Measurements from ENCODE around the gene C1orf74.

Gene C1orf74

DNA sequence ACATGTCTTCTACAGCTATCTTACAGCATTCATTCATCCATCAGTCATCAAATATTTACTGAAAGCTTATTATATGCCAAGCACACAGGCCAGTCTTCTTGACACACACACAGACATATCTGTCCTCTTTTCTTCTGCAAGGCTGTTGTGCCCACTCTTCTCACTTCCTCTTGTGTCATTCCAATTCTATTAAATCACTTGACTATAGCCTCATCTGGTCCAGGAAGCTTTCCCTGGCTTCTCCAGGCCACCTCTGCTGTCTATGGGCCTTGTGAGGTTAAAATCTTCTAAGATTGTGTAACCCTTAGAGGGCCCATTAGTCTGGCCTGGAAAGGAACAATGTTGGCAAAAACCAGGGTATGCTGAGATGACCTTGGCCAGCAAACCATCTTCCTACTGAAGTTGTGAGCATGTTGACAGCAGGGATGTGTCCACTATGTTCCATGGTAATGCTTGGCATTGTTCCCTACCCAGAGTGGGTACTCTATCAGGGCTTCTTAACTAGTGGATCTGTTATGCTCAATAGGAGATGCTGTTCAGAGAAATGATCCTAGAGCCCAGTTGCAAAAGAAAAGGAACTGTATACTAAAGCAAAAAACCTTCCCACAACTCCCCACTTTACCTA, 23.2 kb downstream of the C1orf74 start:
- DNase-seq = no peak
- H2AK5ac ChIP-seq (ENCODE audit: low read length, severe bottlenecking) = no peak overlapping the region
- no peak overlapping the region for H2BK12ac ChIP-seq (ENCODE audit: low read length in 2 of 2)
- no peak overlapping the region for H3K14ac ChIP-seq (ENCODE audit: low read length in 2 of 2)
- H3K9me3 ChIP-seq (ENCODE audit: control insufficient read depth, low read length) = no peaks in the 10 kb centered on the region
- H4K8ac ChIP-seq (ENCODE audit: low read length) = no peak overlapping the region
- no peaks in the 10 kb centered on the region for H3K4me1 ChIP-seq (ENCODE audit: control insufficient read depth, insufficient read depth, low read depth, low read length)
- H3K4me2 ChIP-seq (ENCODE audit: low read length, poor library complexity, severe bottlenecking) = no peak overlapping the region
- H3K79me1 ChIP-seq (replicated peaks; ENCODE audit: low read length, poor library complexity, severe bottlenecking) = no peaks in the 10 kb centered on the region
- no peak overlapping the region for H3K4ac ChIP-seq (ENCODE audit: low read depth in 1 of 2, low read length in 2 of 2)
- H3K27me3 ChIP-seq (ENCODE audit: control insufficient read depth in 1 of 2, insufficient read depth in 1 of 2, low read length in 2 of 2) = peaks cover 17% of the 10 kb centered on the region in 2 experiments
- H3K27ac ChIP-seq (ENCODE audit: low read length, poor library complexity, severe bottlenecking) = no peak overlapping the region
- no peak overlapping the region for H4K91ac ChIP-seq (ENCODE audit: low read length)
- H2BK120ac ChIP-seq (ENCODE audit: low read depth, low read length) = no peak overlapping the region
- H2AFZ ChIP-seq (ENCODE audit: low read depth, low read length) = no peak overlapping the region
- H3K18ac ChIP-seq (ENCODE audit: low read depth in 1 of 2, low read length in 2 of 2) = no peak overlapping the region
- no peak overlapping the region for H3K23ac ChIP-seq (ENCODE audit: low read length in 2 of 2)
- H2BK5ac ChIP-seq (ENCODE audit: low read depth, low read length, poor library complexity, severe bottlenecking) = no peak overlapping the region
- H3K9ac ChIP-seq (ENCODE audit: low read length) = no peak overlapping the region
- no peak overlapping the region for H2BK15ac ChIP-seq (ENCODE audit: low read depth, poor library complexity, severe bottlenecking)
- no peak overlapping the region for H3K4me3 ChIP-seq (ENCODE audit: insufficient read depth in 1 of 2, low read depth in 1 of 2, low read length in 2 of 2)
- no peaks in the 10 kb centered on the region for H3K36me3 ChIP-seq (ENCODE audit: control insufficient read depth in 1 of 2, insufficient read depth in 2 of 2, low read depth in 1 of 2, low read length in 2 of 2)

DNA sequence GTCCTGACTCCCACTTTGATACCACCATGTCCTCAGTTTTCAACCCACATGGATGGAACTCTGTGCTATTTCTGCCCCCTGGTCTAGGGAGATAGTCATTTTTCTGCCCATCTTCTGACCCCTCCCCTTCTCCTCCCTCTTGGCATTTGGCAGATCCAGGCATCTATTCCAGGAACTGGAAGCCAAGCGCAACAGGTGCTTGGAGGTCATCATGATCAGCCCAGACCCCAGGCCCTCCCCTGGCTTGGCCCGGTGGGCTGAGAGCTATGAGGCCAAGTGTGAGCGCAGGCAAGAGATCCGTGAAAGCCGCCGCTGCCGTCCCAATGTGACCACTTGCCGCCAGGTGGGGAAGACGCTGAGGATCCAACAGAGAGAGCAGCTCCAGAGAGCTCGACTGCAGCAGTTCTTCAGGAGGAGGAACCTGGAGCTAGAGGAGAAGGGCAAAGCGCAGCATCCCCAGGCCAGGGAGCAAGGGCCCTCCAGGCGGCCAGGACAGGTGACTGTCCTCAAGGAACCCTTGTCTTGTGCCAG, 24.5 kb downstream of the C1orf74 start:
- Histone ChIP-seq H2AK5ac (ENCODE audit: low read length, severe bottlenecking) (no peak overlapping the region), H3K4ac (ENCODE audit: low read depth in 1 of 2, low read length in 2 of 2) (no peak overlapping the region)

DNA sequence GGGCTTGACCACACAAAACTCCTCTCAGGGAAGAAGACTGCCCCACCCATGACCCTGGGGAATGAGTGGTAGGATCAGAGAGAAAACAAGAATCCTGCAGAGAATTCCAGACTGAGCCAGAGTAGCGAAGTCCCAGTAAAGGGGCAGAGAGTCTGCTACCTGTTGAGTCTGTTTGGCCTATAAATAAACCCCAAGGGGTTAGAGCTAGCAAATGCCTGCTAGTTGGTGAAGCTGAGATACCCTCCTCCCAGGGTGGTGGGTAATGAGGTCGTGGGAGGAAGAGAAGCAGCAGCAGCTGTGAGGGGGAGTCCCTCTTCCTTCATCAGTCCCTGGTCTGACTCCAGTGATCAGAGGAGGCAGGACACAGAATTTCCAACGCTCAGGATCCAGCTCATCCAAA, 26.0 kb downstream of the C1orf74 start:
- Histone ChIP-seq H2BK120ac (ENCODE audit: low read depth, low read length) (no peak overlapping the region), H3K9ac (ENCODE audit: low read length) (no peak overlapping the region), H3K23ac (ENCODE audit: low read length in 2 of 2) (no peak overlapping the region), H2AFZ (ENCODE audit: low read depth, low read length) (no peak overlapping the region), H2AK5ac (ENCODE audit: low read length, severe bottlenecking) (no peak overlapping the region), H3K36me3 (ENCODE audit: control insufficient read depth in 1 of 2, insufficient read depth in 2 of 2, low read depth in 1 of 2, low read length in 2 of 2) (no peaks in the 10 kb centered on the region), H3K18ac (ENCODE audit: low read depth in 1 of 2, low read length in 2 of 2) (no peak overlapping the region), H4K8ac (ENCODE audit: low read length) (no peak overlapping the region), H2BK12ac (ENCODE audit: low read length in 2 of 2) (no peak overlapping the region), H3K4me2 (ENCODE audit: low read length, poor library complexity, severe bottlenecking) (no peak overlapping the region), H3K4ac (ENCODE audit: low read depth in 1 of 2, low read length in 2 of 2) (no peak overlapping the region), H3K79me1 (replicated peaks; ENCODE audit: low read length, poor library complexity, severe bottlenecking) (no peaks in the 10 kb centered on the region), H3K9me3 (ENCODE audit: control insufficient read depth, low read length) (no peaks in the 10 kb centered on the region), H2BK5ac (ENCODE audit: low read depth, low read length, poor library complexity, severe bottlenecking) (no peak overlapping the region), H3K27me3 (ENCODE audit: control insufficient read depth in 1 of 2, insufficient read depth in 1 of 2, low read length in 2 of 2) (peaks cover 17 to 20% of the 10 kb centered on the region in 2 experiments), H3K14ac (ENCODE audit: low read length in 2 of 2) (no peak overlapping the region), H3K4me3 (ENCODE audit: insufficient read depth in 1 of 2, low read depth in 1 of 2, low read length in 2 of 2) (no peak overlapping the region), H4K91ac (ENCODE audit: low read length) (no peak overlapping the region), H2BK15ac (ENCODE audit: low read depth, poor library complexity, severe bottlenecking) (no peak overlapping the region), H3K4me1 (ENCODE audit: control insufficient read depth, insufficient read depth, low read depth, low read length) (no peaks in the 10 kb centered on the region), H3K27ac (ENCODE audit: low read length, poor library complexity, severe bottlenecking) (no peak overlapping the region)
- no peak for DNase-seq
- 24% methylated on average over 2 of the region's 3 CpGs for WGBS

More for the DNA sequence above, 24.5 kb downstream of the C1orf74 start:
- Histone ChIP-seq H3K23ac (ENCODE audit: low read length in 2 of 2) (no peak overlapping the region), H2AFZ (ENCODE audit: low read depth, low read length) (no peak overlapping the region), H2BK15ac (ENCODE audit: low read depth, poor library complexity, severe bottlenecking) (no peak overlapping the region), H3K4me3 (ENCODE audit: insufficient read depth in 1 of 2, low read depth in 1 of 2, low read length in 2 of 2) (no peak overlapping the region), H3K4me1 (ENCODE audit: control insufficient read depth, insufficient read depth, low read depth, low read length) (no peaks in the 10 kb centered on the region), H3K9ac (ENCODE audit: low read length) (no peak overlapping the region), H3K18ac (ENCODE audit: low read depth in 1 of 2, low read length in 2 of 2) (no peak overlapping the region), H3K9me3 (ENCODE audit: control insufficient read depth, low read length) (no peaks in the 10 kb centered on the region), H3K36me3 (ENCODE audit: control insufficient read depth in 1 of 2, insufficient read depth in 2 of 2, low read depth in 1 of 2, low read length in 2 of 2) (no peaks in the 10 kb centered on the region), H4K8ac (ENCODE audit: low read length) (no peak overlapping the region), H2BK120ac (ENCODE audit: low read depth, low read length) (no peak overlapping the region), H3K27ac (ENCODE audit: low read length, poor library complexity, severe bottlenecking) (no peak overlapping the region), H3K79me1 (replicated peaks; ENCODE audit: low read length, poor library complexity, severe bottlenecking) (no peaks in the 10 kb centered on the region), H2BK12ac (ENCODE audit: low read length in 2 of 2) (no peak overlapping the region), H2BK5ac (ENCODE audit: low read depth, low read length, poor library complexity, severe bottlenecking) (no peak overlapping the region), H4K91ac (ENCODE audit: low read length) (no peak overlapping the region), H3K14ac (ENCODE audit: low read length in 2 of 2) (no peak overlapping the region), H3K4me2 (ENCODE audit: low read length, poor library complexity, severe bottlenecking) (no peak overlapping the region), H3K27me3 (ENCODE audit: control insufficient read depth in 1 of 2, insufficient read depth in 1 of 2, low read length in 2 of 2) (peaks cover 17 to 20% of the 10 kb centered on the region in 2 experiments)
- DNase-seq = no peak
- 87% methylated on average over 12 of the region's 12 CpGs for WGBS

DNA sequence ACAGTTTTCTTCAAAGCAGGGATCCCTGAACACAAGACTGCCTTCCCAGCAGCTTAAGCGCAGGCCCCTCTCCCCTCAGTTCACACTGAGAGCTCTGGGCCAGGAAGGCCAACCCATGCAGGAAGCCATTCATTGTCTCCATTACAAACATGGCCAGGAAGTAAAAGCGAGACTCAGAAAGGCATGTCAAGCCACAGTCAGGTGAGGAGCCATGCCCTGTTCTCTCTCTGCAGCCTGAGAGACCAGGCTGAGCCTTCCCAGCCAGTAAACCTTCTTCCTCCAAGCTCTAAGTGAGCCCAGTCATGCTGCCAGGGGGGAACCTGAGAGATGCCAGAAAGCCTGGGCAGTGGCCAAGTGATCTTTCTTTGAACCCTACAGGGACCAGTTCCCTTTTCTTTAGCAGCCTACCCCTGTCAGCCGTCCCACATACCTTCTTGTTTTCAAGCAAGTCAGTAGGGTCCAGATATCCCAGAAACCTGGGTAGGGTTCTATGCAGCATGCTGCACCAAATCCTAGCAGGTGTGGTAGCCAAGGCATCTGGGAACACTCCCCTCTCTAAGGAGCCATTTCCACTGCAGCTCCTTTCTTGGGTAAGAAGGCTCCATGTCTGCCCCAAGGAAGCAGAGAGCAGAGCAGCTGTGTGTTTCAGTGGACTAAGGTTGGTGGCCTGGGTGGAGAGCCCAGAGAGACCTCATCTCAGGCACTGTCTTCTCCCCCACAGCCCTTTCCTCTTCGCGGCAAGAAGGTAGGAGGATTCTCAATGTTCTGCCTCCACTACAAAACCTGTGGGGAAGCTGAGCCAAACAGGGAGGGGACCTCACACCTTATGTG, 27.5 kb downstream of the C1orf74 start:
- Histone ChIP-seq H3K79me1 (replicated peaks; ENCODE audit: low read length, poor library complexity, severe bottlenecking) (no peaks in the 10 kb centered on the region), H2BK5ac (ENCODE audit: low read depth, low read length, poor library complexity, severe bottlenecking) (no peak overlapping the region), H3K9ac (ENCODE audit: low read length) (no peak overlapping the region), H3K18ac (ENCODE audit: low read depth in 1 of 2, low read length in 2 of 2) (no peak overlapping the region), H3K9me3 (ENCODE audit: control insufficient read depth, low read length) (no peaks in the 10 kb centered on the region), H2AFZ (ENCODE audit: low read depth, low read length) (no peak overlapping the region), H3K4ac (ENCODE audit: low read depth in 1 of 2, low read length in 2 of 2) (no peak overlapping the region), H3K23ac (ENCODE audit: low read length in 2 of 2) (no peak overlapping the region), H2BK12ac (ENCODE audit: low read length in 2 of 2) (no peak overlapping the region), H2BK120ac (ENCODE audit: low read depth, low read length) (no peak overlapping the region), H2AK5ac (ENCODE audit: low read length, severe bottlenecking) (no peak overlapping the region), H2BK15ac (ENCODE audit: low read depth, poor library complexity, severe bottlenecking) (no peak overlapping the region), H3K4me2 (ENCODE audit: low read length, poor library complexity, severe bottlenecking) (no peak overlapping the region), H3K27ac (ENCODE audit: low read length, poor library complexity, severe bottlenecking) (no peak overlapping the region), H4K8ac (ENCODE audit: low read length) (no peak overlapping the region), H3K36me3 (ENCODE audit: control insufficient read depth in 1 of 2, insufficient read depth in 2 of 2, low read depth in 1 of 2, low read length in 2 of 2) (no peaks in the 10 kb centered on the region), H4K91ac (ENCODE audit: low read length) (no peak overlapping the region), H3K27me3 (ENCODE audit: control insufficient read depth in 1 of 2, insufficient read depth in 1 of 2, low read length in 2 of 2) (peaks cover 17 to 20% of the 10 kb centered on the region in 2 experiments), H3K4me3 (ENCODE audit: insufficient read depth in 1 of 2, low read depth in 1 of 2, low read length in 2 of 2) (no peak overlapping the region), H3K4me1 (ENCODE audit: control insufficient read depth, insufficient read depth, low read depth, low read length) (no peaks in the 10 kb centered on the region), H3K14ac (ENCODE audit: low read length in 2 of 2) (no peak overlapping the region)
- DNase-seq = no peak
- WGBS = 81% methylated on average over 5 of the region's 5 CpGs
